Measurements from ENCODE around the gene CRYBG1. TPM values are rescaled to one million over a fixed set of nuclear protein-coding genes. Genes with fewer than 3 reads are reported as not detected.
"Not testable (repeated sequence)": the region's sequence is repeated elsewhere in the genome, so short reads cannot be mapped to it uniquely, and the experiment has no call there.

CRYBG1 gene
- total and polyA plus RNA-seq, 2 of the 4 experiments (the other 2 are of a cell fraction): 0.38 to 1.1 TPM

DNA sequence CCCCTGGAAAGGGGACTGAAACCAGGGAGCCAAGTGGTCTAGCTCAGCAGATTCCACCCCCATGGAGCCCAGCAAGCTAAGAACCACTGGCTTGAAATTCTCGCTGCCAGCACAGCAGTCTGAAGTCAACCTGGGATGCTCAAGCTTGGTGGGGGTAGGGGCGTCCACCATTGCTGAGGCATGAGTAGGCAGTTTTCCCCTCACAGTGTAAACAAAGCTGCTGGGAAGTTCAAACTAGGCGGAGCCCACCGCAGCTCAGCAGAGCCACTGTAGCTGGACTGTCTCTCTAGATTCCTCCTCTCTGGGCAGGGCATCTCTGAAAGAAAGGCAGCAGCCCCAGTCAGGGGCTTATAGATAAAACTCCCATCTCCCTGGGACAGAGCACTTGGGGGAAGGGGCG, 44.5 kb downstream of the CRYBG1 start:
- H3K4me1 ChIP-seq (ENCODE audit: control insufficient read depth, insufficient read depth, low read length); H2BK15ac ChIP-seq (ENCODE audit: low read depth, low read length); H3K4ac ChIP-seq (ENCODE audit: low read depth, low read length); H3K9ac ChIP-seq (ENCODE audit: low read depth, low read length); H2BK20ac ChIP-seq (ENCODE audit: low read depth, low read length); H4K91ac ChIP-seq (ENCODE audit: insufficient read depth, low read depth, low read length); H3K9me1 ChIP-seq (ENCODE audit: insufficient read depth, low read length); H2BK5ac ChIP-seq (ENCODE audit: low read depth, low read length, poor library complexity, severe bottlenecking); dilution Hi-C loops (cut with HindIII; ENCODE audit: low sequenced_read_pairs, unreplicated experiment); H3K36me3 ChIP-seq (ENCODE audit: control insufficient read depth, insufficient read depth, low read length); H3K18ac ChIP-seq (ENCODE audit: low read depth, low read length); H4K5ac ChIP-seq (ENCODE audit: low read depth, low read length); H3K23ac ChIP-seq (ENCODE audit: low read depth, low read length); H2AK5ac ChIP-seq (ENCODE audit: low read depth, low read length); H3K56ac ChIP-seq (ENCODE audit: extremely low read depth, insufficient read depth, low read length); POLR2A ChIA-PET (ENCODE audit: unreplicated experiment); H2AFZ ChIP-seq (replicated peaks; ENCODE audit: low read length, poor library complexity); H3K9me3 ChIP-seq (ENCODE audit: control insufficient read depth, insufficient read depth, low read length); intact Hi-C loops (cut with micrococcal nuclease); BruUV-seq (replicated peaks); H3K4me2 ChIP-seq (ENCODE audit: low read depth, low read length); H3K14ac ChIP-seq (replicated peaks; ENCODE audit: low read depth, low read length); H3K27ac ChIP-seq (ENCODE audit: insufficient read depth, low read length); CTCF ChIA-PET; in situ Hi-C loops (cut with MboI; ENCODE audit: low sequenced_read_pairs); H3K27me3 ChIP-seq (ENCODE audit: control insufficient read depth, insufficient read depth, low read length); H3K4me3 ChIP-seq (ENCODE audit: insufficient read depth, low read depth, low read length); H4K8ac ChIP-seq (ENCODE audit: low read depth in 2 of 2, low read length in 2 of 2); H3K79me1 ChIP-seq (ENCODE audit: low read depth in 1 of 2, low read length in 2 of 2); H4K20me1 ChIP-seq (ENCODE audit: insufficient read depth, low read length); H2AK9ac ChIP-seq (replicated peaks; ENCODE audit: low read depth, low read length, poor library complexity): not testable (repeated sequence)
- H2BK120ac ChIP-seq (ENCODE audit: low read depth, low read length): 0 out of 2 replicates have a peak overlapping the region, but pooled peaks have one; percentile 2
- peak; percentile 23; the same call in 1 of the 2 replicates for TF ChIP-seq NFE2L2 (IDR thresholded peaks at IDR 0.05; ENCODE audit: low read depth, low read length)
- no CpG with 5 or more reads among the region's 5 CpGs for WGBS, 2 experiments (ENCODE audit: extremely low coverage in 2 of 2, insufficient read length in 1 of 2)
- peak; percentile 57 for ATAC-seq (ENCODE audit: low read depth)
- peak; percentile 23 for DNase-seq

Measured in IMR-90 (cell line).